Stimulated activated CD4-positive, alpha-beta T cell treated with anti-CD3 and anti-CD28 coated beads, Interleukin-15, amount 100 ng/mL, for 48 hours (primary cell): ENCODE data around the gene TAGAP.
"Not testable (repeated sequence)": the region's sequence is repeated elsewhere in the genome, so short reads cannot be mapped to it uniquely, and the experiment has no call there.

Experiments used
- DNase-seq, 2 donors: peaks; one replicate each; pipeline ENCODE4 v3.0.0-alpha.2; 2020; ENCODE audit warnings: low read depth in 2 of 2

TAGAP gene

DNA sequence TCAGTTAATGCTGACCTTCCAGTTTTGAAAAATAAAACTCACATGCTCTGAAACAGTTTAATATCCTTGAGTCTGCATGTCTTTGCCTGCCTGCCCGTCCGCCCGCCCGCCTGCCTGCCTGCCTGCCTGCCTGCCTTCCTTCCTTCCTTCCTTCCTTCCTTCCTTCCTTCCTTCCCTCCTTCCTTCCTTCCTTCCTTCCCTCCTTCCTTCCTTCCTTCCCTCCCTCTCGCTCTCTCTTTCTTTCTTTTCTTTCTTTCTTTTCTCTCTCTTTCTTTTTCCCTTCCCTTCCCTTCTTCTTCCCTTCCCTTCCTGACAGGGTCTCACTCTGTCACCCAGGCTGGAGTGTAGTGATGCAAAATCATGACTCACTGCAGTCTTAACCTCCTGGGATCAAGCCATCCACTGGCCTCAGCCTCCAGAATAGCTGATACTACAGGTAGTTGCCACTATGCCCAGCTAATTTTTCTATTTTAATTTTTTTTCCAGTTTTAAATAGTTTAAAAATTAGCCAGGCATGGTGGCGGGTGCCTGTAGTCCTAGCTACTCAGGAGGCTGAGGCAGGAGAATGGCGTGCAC lies 34.7 kb downstream of the TAGAP start:
- not testable (repeated sequence) for DNase-seq

- no peak for DNase-seq
These were observed 36.0 kb downstream of the TAGAP start for GRCh38 chr6:159008656-159009288.

GRCh38 chr6:159007510-159007909 lies 37.3 kb downstream of the TAGAP start:
- no peak for DNase-seq

DNA sequence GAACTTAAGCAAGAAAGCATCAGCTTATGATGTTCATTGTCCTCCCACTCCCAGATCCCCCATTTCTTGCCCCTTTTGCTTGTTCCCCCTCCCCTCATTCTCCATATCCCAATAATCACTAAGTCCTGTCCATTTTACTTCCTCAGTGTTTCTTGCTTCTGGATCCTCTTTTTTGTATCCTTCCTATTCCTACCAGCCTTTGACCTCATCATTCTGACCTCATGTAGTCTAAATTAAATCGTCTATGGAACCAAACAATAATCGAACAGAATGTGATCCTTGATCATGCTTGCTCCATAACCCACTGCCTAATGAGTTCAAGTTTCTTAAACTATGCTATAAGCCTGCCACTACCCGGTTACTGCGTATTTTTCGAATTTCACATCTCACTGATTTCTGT lies 39.4 kb downstream of the TAGAP start:
- no peak for DNase-seq

GRCh38 chr6:159004592-159004991 lies 40.2 kb downstream of the TAGAP start:
- DNase-seq, result no peak

DNA sequence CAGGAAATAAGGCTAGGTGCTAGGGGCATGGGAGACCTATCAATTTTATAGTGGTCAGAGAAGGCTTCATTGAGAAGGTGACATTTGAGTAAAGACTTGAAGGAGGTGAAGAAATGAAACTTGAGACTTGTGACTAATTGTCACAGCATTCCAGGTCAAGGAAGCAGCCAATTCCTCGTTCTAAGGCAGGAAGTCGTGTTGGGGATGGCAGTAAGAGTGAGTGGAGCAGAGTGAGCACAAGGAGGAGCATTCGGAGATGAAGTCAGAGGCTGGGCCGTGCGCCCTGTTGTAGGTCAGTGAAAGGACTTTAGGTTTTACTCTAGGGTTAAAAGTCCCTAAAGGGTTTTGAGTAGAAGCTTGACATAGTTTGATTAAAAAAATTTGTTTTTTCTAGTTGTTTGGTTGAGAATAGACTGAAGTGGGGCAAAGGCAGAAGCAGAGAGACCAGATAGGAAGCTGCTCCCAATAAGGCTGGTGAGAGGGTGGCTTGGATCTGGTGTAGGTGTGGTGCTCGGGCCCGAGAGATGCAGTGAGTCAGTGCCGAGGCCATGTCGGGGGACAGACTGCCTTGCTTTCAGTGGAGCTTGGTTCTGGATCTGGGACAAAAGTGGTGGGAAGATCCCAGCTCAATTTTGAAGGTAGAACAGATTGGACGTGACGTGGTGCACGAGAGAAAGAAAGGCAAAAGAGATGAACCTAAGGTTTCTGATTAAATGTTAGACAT lies 42.2 kb downstream of the TAGAP start:
- no peak for DNase-seq

GRCh38 chr6:158999666-159000403 lies 45.0 kb downstream of the TAGAP start, which contains the start of gene RSPH3:
Gene RSPH3, minus strand, starts transcription at chr6:159000202. Its CDS starts 652 bp downstream, at chr6:158999550.
- peak; percentile 92 for DNase-seq

GRCh38 chr6:158999154-158999665 lies 45.6 kb downstream of the TAGAP start:
- DNase-seq, result no peak

DNA sequence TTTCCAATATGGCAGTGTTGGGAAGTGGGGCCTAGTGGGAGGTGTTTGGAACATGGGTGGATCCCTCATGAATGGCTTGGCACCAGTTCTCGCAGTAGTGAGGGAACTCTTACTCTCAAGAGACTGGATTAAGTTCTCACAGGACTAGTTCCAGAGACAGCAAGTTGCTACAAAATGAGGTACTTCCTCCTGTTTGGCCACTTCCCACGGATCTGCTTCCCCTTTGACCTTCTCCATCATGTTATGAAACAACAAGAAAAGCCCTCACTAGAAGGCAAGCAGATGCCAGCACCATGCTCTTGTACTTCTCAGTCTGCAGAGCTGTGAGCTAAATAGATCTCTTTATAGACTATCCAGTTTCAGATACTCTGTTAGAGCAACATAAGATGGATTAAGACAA lies 47.9 kb downstream of the TAGAP start:
- DNase-seq, result no peak

GRCh38 chr6:158993639-158994038 lies 51.2 kb downstream of the TAGAP start:
- DNase-seq, result no peak

DNA sequence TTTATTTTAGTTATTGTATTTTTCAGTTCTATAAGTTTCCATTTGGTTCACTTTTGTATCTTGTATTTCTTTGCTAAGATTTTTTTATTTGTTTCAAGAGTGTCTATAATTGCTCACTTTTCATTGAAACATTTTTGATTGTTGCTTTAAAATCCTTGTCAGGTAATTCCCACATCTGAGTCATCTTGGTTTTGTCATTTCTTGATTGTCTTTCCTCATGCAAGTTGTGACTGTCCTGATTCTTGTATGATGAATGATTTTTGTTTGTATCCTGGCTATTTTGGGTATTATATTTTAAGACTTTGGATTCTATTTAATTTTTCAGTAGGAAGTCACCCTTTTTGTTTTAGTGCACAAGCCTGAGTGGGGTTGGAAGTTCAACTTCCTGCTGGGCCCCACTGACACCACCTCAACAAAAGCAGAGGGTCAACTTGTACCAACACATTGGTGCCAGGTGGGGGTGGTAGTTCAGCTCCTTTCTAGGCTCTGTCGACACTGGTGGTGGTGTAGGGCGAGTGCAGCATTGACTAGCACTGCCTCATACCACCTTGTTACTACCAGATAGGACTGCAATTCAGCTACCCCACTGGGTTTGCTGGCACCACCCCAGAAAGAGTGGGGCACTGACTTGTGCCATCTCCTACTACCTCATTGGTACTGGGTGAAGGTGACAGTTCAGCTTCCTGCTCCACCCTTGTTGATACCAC lies 53.6 kb downstream of the TAGAP start:
- DNase-seq, result peak; percentile 8 to 13

GRCh38 chr6:158989711-158990110 lies 55.1 kb downstream of the TAGAP start:
- DNase-seq, result not testable (repeated sequence)

DNA sequence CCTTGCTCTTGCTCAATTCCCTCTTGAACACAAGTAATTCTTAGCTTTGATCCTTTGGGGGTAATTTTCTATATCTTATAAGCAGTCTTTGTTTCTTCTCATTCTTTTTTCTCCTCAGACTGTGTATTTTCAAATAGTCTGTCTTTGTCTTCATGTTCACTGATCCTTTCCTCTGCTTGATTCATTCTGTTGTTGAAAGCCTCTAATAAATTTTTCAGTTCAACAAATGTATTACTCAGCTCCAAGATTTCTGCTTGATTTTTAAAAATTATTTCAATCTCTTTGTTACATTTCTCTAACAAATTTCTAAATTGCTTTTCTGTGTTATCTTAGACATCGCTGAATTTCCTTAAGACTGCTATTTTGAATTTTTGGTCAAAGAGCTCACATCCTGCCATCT lies 56.3 kb downstream of the TAGAP start:
- no peak for DNase-seq

- no peak for DNase-seq
These were observed 57.1 kb downstream of the TAGAP start for GRCh38 chr6:158987657-158988056.
